GM21423 (cell line): ENCODE measurements around the gene PXN.
"Not testable (repeated sequence)": the region's sequence is repeated elsewhere in the genome, so short reads cannot be mapped to it uniquely, and the experiment has no call there.

Source experiments
- ATAC-seq: cut with Tn5 transposase; IDR thresholded peaks from one replicate; pipeline ENCODE4 v1.9.1; 2021; ENCODE audit warnings: mild to moderate bottlenecking, moderate library complexity; ENCODE audit not compliant: unreplicated experiment

Gene PXN

GRCh38 chr12:120211904-120212283, 53.6 kb downstream of the PXN start:
- no peak for ATAC-seq

- no peak for ATAC-seq
Measured at GRCh38 chr12:120211243-120211903, 54.2 kb downstream of the PXN start.

DNA sequence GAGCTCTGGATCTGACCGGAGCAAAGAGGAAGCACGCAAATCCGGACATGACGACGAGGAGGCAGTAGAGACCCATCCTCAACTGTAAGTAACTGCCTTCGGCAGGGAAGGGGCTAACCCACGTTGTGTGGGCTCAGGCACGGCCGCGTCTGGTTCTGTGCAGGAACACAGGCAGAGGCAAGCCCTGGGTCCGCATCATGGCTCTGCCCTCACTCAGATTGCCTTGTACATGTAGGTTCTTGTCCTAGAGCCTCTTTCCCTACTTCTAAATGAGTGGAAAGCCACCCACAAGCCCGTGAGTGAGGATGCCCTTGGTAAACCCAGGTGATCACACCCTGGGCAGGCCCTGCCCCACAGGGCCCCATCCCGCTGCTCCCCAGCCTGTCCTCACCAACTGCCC, 55.7 kb downstream of the PXN start:
- no peak for ATAC-seq

- ATAC-seq: no peak
Measured at GRCh38 chr12:120207227-120207626, 58.3 kb downstream of the PXN start.

GRCh38 chr12:120206781-120207180, 58.7 kb downstream of the PXN start:
- not testable (repeated sequence) for ATAC-seq

GRCh38 chr12:120206228-120206627, 59.3 kb downstream of the PXN start:
- ATAC-seq: no peak

DNA sequence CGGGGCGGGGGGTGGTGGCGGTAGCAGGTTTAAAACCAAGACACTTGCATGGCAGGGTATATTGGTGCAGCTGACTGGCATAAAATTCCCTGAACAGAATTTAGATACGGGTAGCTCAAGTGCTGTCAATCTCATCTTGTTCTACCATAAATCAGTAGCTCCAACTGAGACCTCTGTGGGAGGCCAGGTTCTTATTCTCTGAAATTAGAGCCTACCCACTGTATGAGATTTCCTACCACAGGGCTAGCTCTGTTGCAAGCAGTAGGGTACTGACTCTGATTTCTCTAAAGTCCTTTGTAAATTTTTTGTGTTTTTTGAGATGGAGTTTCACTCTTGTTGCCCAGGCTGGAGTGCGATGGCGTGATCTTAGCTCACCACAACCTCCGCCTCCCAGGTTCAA, 61.4 kb downstream of the PXN start:
- no peak for ATAC-seq

DNA sequence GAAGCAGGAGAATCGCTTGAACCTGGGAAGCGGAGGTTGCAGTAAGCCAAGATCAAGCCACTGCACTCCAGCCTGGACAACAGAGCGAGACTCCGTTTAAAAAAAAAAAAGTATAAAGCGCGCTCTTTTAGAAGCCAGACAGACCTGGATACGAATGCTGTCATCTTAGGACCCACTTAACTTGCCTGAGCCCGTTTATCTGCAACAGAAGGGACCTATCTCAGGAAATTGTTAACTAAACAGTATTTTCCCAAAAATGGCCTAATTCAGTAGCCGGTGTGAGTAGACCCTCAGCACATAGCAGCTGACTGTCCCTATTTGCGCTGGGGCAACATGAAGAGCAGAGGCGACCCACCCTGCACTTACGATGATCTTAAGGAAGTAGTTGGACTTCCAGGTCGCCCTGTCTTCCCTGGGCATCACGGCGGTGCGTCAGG, 65.1 kb downstream of the PXN start:
- ATAC-seq: no peak

DNA sequence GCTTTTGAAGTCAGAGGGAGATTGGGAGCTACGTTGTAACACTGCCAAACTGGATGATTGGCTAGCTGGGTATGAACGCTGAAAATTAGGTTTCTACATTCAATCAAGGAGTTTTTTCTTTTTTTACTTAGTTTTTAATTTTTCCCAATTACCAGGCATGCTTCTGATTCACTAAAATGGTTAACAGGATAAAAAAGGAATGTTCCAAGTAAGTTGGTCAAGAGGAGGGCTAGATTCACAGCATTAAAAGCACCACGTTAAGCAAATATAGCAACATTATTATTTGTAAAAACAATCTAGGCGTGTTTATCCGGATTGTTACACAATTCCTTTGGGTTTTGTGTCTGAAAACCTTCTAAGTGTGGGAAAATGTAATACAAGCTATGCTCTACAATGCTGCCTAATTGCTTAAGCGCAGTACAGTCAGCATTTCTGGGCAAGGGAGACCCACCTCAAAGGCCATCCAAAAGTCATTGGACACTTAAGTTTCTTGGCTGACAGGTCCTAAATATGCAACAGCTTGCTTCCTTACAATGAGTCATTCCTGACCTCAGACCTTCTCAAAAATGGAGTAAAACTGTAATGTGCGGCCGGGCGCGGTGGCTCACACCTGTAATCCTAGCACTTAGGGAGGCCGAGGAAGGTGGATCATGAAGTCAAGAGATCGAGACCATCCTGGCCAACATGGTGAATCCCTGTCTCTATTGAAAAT, 65.8 kb downstream of the PXN start:
- ATAC-seq: no peak

DNA sequence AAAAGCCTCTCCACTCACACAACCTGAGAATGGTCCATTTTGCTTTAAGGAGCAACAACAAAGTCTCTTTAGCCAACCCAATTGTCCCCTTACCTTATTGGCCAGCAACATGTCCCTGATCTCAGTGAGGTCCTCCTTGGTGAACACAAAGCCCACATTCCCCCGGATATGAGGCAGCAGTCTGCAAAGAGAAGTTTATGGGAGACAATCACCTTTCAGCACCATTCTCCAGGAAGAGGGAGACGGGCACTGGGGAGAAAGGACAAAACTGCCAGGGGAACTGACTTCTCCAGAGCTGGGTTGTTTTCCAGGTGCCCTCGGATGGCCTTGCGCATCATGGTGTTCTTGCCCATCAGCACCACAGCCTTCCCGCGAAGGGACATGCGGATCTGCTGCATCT, 66.5 kb downstream of the PXN start:
- ATAC-seq: no peak

DNA sequence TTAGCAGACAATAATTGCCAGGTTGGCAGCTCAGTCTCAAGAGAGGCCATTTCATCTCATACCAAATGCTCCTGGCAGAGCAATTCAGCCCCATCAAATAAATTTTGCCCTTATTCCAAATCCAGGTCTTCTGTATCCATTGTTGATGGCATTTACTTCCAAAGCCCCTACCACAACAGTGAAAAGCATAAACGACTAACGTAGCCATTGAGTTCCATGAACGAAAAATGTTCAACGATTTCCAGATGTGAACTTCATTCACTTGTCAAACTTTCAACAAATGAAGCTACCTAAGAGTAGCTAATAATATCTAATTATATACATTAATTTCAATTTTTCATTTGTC, 68.0 kb downstream of the PXN start:
- no peak for ATAC-seq

- not testable (repeated sequence) for ATAC-seq
Measured at GRCh38 chr12:120196817-120197541, 68.6 kb downstream of the PXN start.

- ATAC-seq: no peak
Measured at GRCh38 chr12:120196363-120196762, 69.2 kb downstream of the PXN start.

GRCh38 chr12:120194534-120195395, 70.8 kb downstream of the PXN start, which contains the start of gene GCN1:
GCN1 (minus strand) TSS chr12:120194715; CDS start chr12:120194697, 18 bp downstream.
- peak; percentile 78 for ATAC-seq

DNA sequence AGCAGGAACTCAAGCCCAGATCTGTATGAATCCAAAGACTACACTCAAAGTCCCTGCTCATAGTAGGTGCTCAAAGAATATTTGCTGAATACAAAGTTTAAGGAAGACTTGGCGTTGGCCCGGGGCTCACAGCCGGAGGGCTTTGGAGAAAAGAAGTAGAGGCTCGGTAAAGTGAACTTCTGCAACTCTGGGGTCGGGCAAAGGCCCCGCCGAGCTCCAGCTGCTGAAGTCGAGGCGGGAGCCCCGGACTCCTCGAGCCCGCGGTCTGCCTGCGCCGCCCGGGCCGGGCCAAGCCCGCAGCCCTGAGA, 71.3 kb downstream of the PXN start:
- ATAC-seq: no peak

- not testable (repeated sequence) for ATAC-seq
Measured at GRCh38 chr12:120193286-120193685, 72.2 kb downstream of the PXN start.

GRCh38 chr12:120190985-120191480, 74.5 kb downstream of the PXN start:
- no peak for ATAC-seq

GRCh38 chr12:120190386-120190785, 75.1 kb downstream of the PXN start:
- no peak for ATAC-seq

DNA sequence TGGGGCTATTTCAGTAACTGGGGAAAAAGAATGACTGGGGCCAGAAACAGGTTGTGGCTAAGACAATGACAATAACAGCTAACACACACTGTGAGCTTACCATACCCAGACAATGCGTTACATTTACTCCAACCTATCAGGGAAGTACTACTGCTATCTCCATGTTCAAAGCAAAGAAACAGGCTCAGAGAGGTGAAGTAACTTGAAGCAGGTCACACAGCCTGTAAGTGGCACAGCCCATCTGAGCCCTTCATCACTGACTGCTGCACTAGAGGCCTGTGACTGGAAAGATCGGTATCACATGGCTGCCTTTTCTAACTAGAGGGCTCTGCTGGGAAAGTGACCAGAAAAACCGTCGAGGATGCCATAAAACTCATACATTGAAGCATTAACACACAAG, 78.9 kb downstream of the PXN start:
- ATAC-seq: no peak

- ATAC-seq: no peak
Measured at GRCh38 chr12:120183211-120183631, 82.3 kb downstream of the PXN start.
